DMS79 (cell line): ENCODE measurements around the gene EPHA4.

Experiments
- DNase-seq: peaks from one replicate; lab custom pipeline; 2025; lab: John Stamatoyannopoulos, UW

EPHA4 gene

GRCh38 chr2:221392228-221392881 lies 179.7 kb downstream of the EPHA4 start:
- DNase-seq: no peak

- no peak for DNase-seq
Measured at GRCh38 chr2:221390878-221391277, 181.2 kb downstream of the EPHA4 start.

- DNase-seq: no peak
Measured at GRCh38 chr2:221389904-221390303, 182.2 kb downstream of the EPHA4 start.

DNA sequence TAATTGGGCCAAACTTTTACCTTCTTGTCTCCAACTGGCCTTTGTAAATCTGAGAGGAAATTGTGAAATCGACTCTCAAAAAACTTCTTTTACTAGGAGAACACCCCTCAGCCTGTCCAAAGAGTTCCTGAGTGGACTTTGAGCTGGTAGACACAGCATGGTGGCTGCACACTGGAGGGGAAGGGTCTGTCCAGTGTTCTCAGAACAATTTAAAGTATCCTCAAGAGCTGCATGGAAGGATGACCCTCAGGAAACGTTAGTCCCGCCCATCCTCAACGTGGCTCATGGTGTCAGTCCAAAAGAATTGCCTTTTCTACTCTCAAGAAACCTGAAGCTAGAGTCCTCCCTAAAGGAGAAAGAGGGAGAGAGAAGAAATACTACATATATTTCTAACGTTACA lies 182.7 kb downstream of the EPHA4 start:
- no peak for DNase-seq

DNA sequence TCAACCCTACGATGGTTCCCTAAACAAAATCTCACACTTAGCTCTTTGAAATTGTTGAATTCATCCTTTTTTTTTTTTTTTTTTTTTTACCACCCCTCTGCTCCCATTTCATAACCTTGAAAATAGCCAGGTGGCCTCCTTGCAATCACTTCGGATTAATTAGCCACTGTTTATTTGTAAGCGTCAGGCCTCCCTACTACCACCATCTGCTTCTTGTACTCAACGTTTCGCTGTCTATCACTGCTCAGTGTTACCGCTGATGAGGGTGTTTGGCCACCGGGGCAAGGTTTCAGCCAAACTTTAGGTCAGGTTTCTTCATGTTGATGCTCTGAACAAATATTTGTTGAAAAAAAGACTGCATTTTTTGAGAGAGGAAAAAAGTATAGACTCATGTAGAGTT lies 183.2 kb downstream of the EPHA4 start:
- DNase-seq: no peak

- DNase-seq: no peak
Measured at GRCh38 chr2:221385716-221386115, 186.4 kb downstream of the EPHA4 start.

GRCh38 chr2:221381928-221382488 lies 190.1 kb downstream of the EPHA4 start:
- no peak for DNase-seq

- no peak for DNase-seq
Measured at GRCh38 chr2:221380686-221381085, 191.4 kb downstream of the EPHA4 start.

DNA sequence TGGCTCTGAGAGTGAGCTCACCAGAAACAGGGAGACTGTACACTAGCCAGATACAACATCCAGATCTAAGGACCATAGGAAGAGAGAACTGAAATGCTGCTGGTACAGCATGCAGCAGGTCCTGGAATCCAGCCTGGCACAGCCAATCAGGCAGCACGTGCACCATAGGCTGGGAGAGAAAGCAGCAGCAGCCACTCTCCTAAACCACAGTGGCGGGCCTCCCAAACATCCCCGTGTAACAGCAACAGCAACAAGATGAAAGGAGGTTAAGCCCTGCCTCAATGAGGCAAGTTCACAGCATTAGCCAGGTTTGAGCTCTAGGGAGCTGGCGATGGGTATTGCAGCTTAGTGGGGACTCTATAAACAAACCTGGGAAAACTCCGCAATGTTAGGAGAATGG lies 192.0 kb downstream of the EPHA4 start:
- no peak for DNase-seq

DNA sequence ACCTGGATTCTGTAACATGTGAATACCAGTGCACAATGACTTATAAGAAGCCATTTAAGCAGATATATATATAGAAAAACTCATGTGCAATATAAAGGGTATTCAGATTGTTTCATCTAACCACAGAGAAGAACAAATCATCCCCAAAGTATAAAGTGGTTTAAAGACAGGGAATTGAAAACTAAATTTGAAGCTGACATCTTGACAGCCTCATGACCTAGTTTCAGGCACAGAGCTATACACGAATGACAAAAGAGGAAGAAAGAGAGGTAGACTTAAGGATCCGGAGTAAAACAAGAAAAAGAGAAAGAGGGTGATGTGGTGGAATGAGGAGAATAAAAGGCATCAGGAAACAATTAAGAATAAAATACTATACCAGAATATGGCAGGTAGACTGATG lies 194.5 kb downstream of the EPHA4 start:
- no peak for DNase-seq

DNA sequence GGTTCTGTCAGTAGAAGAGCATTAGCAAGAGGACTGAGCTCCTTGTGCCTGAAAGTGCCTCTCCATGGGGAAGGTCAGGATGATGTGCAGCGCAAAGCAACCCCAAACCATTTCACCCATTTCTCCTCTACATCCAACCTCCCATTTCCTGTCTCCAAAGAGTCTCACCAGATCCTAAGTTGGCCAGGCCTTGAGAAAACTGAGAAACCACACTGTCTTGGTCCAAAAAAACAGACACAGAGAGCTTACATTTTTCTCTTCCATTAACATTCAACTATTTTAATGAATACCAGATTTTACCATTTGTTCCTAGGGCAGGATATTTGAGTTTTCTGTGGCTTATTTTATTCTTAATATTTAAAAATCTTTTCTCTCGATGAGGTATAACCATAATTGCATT lies 195.0 kb downstream of the EPHA4 start:
- DNase-seq: no peak

- no peak for DNase-seq
Measured at GRCh38 chr2:221374234-221374633, 197.9 kb downstream of the EPHA4 start.

- no peak for DNase-seq
Measured at GRCh38 chr2:221372907-221373306, 199.2 kb downstream of the EPHA4 start.

- no peak for DNase-seq
Measured at GRCh38 chr2:221372159-221372884, 199.8 kb downstream of the EPHA4 start.

DNA sequence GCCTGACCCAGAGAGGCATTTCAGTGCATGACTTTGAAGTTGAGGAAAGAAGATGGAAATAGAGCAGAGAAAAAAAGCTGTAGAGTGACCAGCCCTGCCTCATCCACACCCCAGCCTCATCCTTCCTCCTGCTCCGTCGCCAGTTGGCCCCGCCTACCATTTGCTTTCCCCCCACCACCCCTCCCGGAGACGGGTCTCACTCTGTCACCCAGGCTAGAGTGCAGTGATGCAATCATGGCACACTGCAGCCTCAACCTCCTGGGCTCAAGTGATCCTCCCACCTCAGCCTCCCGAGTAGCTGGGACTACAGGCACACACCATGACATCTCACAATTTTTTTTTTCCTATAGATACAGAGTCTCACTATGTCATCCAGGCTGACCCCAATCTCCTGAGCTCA lies 200.8 kb downstream of the EPHA4 start:
- no peak for DNase-seq

GRCh38 chr2:221370857-221371211 lies 201.3 kb downstream of the EPHA4 start:
- DNase-seq: no peak

GRCh38 chr2:221370076-221370856 lies 201.8 kb downstream of the EPHA4 start:
- peak; percentile 59 for DNase-seq
